HFFc6 (cell line): ENCODE measurements around the gene ACSS1. TPM values are rescaled to one million over a fixed set of nuclear protein-coding genes. Genes with fewer than 3 reads are reported as not detected.

Source experiments
- DNase-seq: peaks from one replicate; pipeline ENCODE4 v3.0.0-alpha.2; 2018
- H3K27ac Mint-ChIP-seq: 2 replicates; pipeline ENCODE4 v1.8.0; 2020; ENCODE audit warnings: mild to moderate bottlenecking, mixed read lengths
- H3K27me3 Mint-ChIP-seq: 2 replicates; pipeline ENCODE4 v1.8.0; 2021; ENCODE audit warnings: mild to moderate bottlenecking, moderate library complexity, mixed read lengths; ENCODE audit not compliant: insufficient read depth
- H3K36me3 Mint-ChIP-seq: 2 replicates; pipeline ENCODE4 v1.8.0; 2021; ENCODE audit warnings: low read depth, mixed read lengths
- H3K4me1 Mint-ChIP-seq: 2 replicates; pipeline ENCODE4 v1.8.0; 2020; ENCODE audit warnings: low read depth, mixed read lengths
- H3K4me3 Mint-ChIP-seq: 2 replicates; pipeline ENCODE4 v1.8.0; 2020; ENCODE audit warnings: mild to moderate bottlenecking, moderate library complexity, mixed read lengths
- H3K9me3 Mint-ChIP-seq: 2 replicates; pipeline ENCODE4 v1.8.0; 2020; ENCODE audit warnings: mild to moderate bottlenecking, mixed read lengths
- total RNA-seq, 6 experiments: library from RNA; stranded (reverse); fragmentation: NEBNext Ultra II Directional; extraction: Animal tissue kit (Norgen Biotek cat#: 25700); gene quantifications; 2 replicates in 1 of 6; 3 replicates in 5 of 6; pipeline ENCODE4 v1.2.3, GENCODE V29; 2021
- TF ChIP-seq, protein P1 (sequence below): fragments of 200-600 bp; sonication (generic); IDR thresholded peaks from 2 replicates; pipeline ENCODE4 v1.5.0; 2021; ENCODE audit warnings: antibody characterized with exemption, mild to moderate bottlenecking

The ACSS1 gene
- total RNA-seq, 6 experiments from 2014 or later: 0.80 to 1.4 (median 1.2) TPM

DNA sequence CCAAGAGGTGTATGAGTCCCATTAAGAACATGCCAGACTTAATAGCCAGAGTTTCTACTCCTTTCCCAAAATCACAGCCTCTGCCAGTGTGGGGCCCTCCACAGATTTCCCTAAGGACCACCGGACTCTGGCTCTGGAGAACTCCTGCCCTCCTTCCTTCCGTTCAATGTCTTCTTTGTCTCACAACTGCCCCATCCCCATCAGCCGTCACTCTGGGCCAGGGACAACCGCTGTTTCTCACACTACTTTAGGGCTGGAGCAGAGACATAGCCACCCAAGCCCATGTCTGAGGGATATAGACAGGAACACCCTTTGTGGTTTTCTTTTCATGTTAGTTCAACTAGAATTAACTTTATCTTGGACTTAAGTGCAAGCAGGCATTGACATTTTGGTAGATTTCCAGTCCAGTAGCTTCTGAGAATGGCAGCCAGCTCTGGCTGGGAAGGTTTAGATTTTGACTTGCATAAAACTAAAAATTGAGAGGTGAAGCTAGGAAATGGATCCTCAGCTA, 6.7 kb upstream of the ACSS1 start:
- H3K4me1 Mint-ChIP-seq: peaks cover 6% of the 10 kb centered on the region; the same call in 1 of the 2 replicates
- no peaks in the 10 kb centered on the region for H3K36me3 Mint-ChIP-seq
- H3K27ac Mint-ChIP-seq: no peak overlapping the region
- TF ChIP-seq, protein P1, sequence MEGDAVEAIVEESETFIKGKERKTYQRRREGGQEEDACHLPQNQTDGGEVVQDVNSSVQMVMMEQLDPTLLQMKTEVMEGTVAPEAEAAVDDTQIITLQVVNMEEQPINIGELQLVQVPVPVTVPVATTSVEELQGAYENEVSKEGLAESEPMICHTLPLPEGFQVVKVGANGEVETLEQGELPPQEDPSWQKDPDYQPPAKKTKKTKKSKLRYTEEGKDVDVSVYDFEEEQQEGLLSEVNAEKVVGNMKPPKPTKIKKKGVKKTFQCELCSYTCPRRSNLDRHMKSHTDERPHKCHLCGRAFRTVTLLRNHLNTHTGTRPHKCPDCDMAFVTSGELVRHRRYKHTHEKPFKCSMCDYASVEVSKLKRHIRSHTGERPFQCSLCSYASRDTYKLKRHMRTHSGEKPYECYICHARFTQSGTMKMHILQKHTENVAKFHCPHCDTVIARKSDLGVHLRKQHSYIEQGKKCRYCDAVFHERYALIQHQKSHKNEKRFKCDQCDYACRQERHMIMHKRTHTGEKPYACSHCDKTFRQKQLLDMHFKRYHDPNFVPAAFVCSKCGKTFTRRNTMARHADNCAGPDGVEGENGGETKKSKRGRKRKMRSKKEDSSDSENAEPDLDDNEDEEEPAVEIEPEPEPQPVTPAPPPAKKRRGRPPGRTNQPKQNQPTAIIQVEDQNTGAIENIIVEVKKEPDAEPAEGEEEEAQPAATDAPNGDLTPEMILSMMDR: no peak
- H3K4me3 Mint-ChIP-seq: no peak overlapping the region
- no peak for DNase-seq
- H3K27me3 Mint-ChIP-seq: peaks cover 49% of the 10 kb centered on the region
- no peaks in the 10 kb centered on the region for H3K9me3 Mint-ChIP-seq

DNA sequence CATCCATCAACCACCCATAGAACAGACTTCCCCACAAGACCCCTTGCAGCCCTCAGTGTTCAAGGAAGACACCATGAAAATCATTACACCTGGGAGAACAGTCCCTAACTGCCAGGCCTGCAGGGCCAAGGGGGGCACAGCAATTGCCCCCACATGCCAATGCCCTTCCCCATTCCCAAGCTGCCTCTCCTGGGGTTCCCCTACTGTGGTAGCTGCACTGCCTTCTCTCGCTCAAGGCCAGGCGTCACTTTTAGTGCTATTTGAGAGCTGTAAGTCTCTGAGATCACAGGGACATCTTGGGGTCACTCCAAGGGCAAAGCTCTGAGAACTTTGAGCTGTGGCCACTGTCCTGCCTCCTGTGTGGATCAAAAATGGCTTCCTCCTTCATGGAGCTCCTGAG, 6.0 kb upstream of the ACSS1 start:
- Mint-ChIP-seq H3K27me3 (peaks cover 49% of the 10 kb centered on the region), H3K9me3 (no peaks in the 10 kb centered on the region), H3K27ac (no peak overlapping the region)

DNA sequence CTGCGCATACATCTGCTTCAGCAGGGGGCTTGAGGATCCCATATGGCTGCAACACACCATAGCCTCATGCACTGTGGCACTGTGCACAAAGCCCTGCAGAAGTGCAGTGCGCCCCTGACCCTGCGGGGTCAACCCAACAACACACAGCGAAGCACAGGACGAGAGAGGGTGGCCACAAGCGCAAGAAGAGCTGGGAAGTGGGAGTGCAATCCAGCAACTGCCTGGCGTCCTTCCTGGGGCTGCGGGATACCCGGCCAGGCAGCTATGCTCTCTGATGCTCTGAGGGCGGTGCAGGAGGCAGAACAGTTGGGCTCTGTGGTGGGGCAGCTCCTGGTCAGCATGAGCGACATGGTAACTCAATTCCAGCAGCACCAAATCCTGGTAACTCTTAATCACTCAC, 5.6 kb upstream of the ACSS1 start:
- peaks cover 12% of the 10 kb centered on the region; the same call in 1 of the 2 replicates for H3K4me1 Mint-ChIP-seq
- H3K36me3 Mint-ChIP-seq: no peaks in the 10 kb centered on the region
- peaks cover 51% of the 10 kb centered on the region for H3K27me3 Mint-ChIP-seq
- H3K27ac Mint-ChIP-seq: no peak overlapping the region
- H3K4me3 Mint-ChIP-seq: no peak overlapping the region
- no peaks in the 10 kb centered on the region for H3K9me3 Mint-ChIP-seq
- TF ChIP-seq, protein P1: no peak
- DNase-seq: no peak

More for the DNA sequence above, 6.0 kb upstream of the ACSS1 start:
- TF ChIP-seq, protein P1: no peak
- H3K4me3 Mint-ChIP-seq: no peak overlapping the region
- H3K4me1 Mint-ChIP-seq: peaks cover 9% of the 10 kb centered on the region; the same call in 1 of the 2 replicates
- DNase-seq: no peak
- no peaks in the 10 kb centered on the region for H3K36me3 Mint-ChIP-seq

DNA sequence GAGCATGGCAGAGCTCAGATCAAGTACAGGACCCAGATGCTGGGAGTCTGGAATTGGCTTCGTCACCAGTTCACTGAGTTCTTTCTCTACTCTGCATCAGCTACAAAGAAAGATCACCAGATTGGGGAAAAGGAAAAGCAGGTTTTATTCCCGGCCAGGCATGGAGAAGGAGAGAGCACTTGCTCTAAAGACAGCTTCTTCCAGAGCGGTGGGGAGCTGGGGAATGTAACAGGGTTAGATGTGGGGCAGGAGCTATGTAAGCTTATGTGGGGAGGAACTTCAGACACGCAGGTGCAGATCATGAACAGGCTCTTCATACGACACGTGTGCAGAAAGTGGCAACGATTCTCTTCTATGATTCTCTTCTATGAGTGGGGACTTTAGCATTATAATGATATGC, 4.9 kb upstream of the ACSS1 start:
- no peak overlapping the region for H3K27ac Mint-ChIP-seq
- peaks cover 51% of the 10 kb centered on the region for H3K27me3 Mint-ChIP-seq

DNA sequence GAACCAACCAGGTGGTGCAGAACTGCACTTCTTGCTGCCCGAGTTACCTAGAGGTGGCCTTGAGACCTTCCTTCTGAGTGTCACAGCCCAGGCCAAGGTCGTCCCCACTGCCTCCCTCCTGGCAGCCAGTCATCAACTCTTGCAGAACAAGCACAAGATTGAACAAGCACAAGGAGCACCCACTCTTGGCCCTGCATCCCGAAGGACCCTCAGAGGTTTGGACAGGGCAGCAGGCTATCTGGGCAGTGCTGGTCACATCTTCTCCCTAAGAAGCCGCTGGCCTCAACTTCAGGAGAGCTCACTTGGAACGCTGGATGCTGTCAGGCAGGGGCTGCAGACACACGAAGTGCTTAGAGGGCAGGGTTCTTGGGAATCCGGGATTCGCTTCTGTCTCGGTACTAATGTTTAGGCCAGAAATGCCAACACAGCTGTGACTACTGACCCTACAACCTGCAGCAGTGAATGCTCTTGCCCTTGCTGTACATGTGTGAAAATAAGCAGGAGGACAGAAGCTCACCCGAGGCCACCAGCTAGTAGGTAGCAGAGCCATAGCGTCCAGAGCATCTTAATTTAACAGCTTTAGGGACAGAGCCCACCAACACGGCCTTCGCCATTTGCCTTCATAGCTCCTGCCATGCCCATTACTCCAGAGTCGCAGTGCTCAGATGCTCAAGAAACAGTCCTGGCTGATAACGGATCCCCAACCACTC, 4.0 kb upstream of the ACSS1 start:
- Mint-ChIP-seq H3K4me3 (no peak overlapping the region), H3K36me3 (no peaks in the 10 kb centered on the region), H3K9me3 (no peaks in the 10 kb centered on the region), H3K4me1 (peaks cover 12% of the 10 kb centered on the region; the same call in 1 of the 2 replicates), H3K27me3 (peaks cover 51% of the 10 kb centered on the region), H3K27ac (no peak overlapping the region)
- TF ChIP-seq, protein P1: no peak
- DNase-seq: no peak

More for the DNA sequence above, 4.9 kb upstream of the ACSS1 start:
- no peak for DNase-seq
- Mint-ChIP-seq H3K36me3 (no peaks in the 10 kb centered on the region), H3K4me1 (peaks cover 12% of the 10 kb centered on the region; the same call in 1 of the 2 replicates), H3K9me3 (no peaks in the 10 kb centered on the region), H3K4me3 (no peak overlapping the region)
- TF ChIP-seq, protein P1: no peak
